ENCODE measurements around the gene KRTAP12-1.

Gene KRTAP12-1, protein sequence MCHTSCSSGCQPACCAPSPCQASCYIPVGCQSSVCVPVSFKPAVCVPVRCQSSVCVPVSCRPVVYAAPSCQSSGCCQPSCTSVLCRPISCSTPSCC

GRCh38 chr21:44681861-44682579, at the start of gene KRTAP12-1:
TSS of gene KRTAP12-1 (minus strand) at chr21:44682163. CDS start at chr21:44682123, 40 bp downstream.
- DNase-seq (ENCODE audit: low spot score), result no peak

- DNase-seq (ENCODE audit: low spot score), result no peak
Observed at GRCh38 chr21:44730951-44731579, 49.1 kb upstream of the KRTAP12-1 start.

- DNase-seq (ENCODE audit: low spot score), result no peak
Observed at GRCh38 chr21:44730028-44730395, 48.0 kb upstream of the KRTAP12-1 start.

DNA sequence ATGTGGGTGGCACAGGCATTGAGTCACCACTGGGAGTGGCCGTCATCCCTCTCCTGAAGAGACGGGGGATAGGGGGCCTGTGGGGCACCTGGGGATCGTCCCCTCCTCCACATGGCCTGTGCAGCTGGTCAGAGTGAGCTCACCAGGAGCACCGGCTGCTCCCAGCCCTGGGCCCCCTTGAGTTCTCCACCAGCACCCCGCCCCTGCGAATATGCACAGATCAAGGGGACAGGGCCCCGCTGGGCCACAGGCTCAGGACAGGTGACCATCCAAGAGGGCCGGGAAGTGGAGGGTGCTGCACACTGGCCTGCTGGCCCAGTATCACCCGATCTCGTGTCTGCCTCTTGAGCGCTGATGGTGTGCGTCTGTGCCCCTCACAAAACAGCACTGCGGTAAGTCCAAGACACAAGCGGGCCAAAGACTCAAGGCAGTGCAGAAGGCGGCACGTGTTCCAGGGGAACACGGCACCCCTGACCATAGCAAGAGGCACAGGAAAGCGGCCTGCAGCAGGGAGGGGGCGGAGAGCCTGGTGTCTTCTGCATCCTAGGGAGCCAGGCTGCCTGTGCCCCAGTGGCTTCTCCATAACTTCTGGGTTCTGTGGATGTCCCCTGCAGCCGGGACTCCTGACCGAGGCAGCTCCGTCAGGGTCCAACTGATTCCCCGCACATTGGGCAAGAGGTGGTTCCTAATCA, 47.5 kb upstream of the KRTAP12-1 start:
- DNase-seq (ENCODE audit: low spot score), result no peak

- DNase-seq (ENCODE audit: low spot score), result no peak
Observed at GRCh38 chr21:44728716-44729115, 46.8 kb upstream of the KRTAP12-1 start.

DNA sequence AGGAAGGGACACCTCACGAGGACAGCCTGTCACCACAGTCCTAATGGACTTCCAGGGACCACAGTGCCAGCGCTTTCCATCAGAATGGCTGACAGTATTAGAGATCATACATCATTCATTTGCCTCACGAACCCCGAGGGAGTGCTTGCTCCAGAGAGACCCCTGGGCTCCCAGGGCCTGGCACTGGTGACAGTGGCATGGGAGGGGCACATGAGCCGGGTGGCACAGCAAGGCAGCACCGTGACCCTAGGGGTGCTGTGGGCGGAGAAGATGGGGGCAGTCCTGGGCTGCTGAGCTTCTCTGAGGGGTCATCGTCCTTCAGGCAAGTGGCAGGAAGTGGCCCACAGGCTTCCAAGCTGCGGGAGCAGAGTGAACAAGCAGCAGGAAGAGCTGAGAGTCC, 45.8 kb upstream of the KRTAP12-1 start:
- DNase-seq (ENCODE audit: low spot score), result no peak

- no peak for DNase-seq (ENCODE audit: low spot score)
Observed at GRCh38 chr21:44727321-44727720, 45.4 kb upstream of the KRTAP12-1 start.

DNA sequence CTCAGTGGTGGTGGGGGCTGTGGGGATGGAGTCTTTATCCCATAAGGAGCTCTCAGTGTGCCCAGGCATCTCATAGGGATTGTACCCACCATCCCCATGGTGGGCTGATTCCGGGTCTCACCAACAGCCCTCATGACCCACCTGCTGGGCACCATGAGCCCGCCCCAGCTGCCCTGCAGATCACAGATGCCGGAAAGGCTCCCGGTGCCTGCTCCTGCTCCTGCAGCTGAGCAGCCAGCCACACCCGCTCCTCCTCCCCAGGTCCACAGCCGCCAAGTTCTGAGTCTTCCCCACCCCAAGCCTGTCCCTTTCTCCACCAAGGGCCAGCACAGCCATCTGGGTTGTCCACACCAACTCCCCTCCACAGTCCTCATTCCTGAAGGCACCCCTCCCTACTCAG, 44.9 kb upstream of the KRTAP12-1 start:
- DNase-seq (ENCODE audit: low spot score), result no peak

GRCh38 chr21:44724926-44725325, 43.0 kb upstream of the KRTAP12-1 start:
- no peak for DNase-seq (ENCODE audit: low spot score)

GRCh38 chr21:44724196-44724595, 42.2 kb upstream of the KRTAP12-1 start:
- DNase-seq (ENCODE audit: low spot score), result no peak

DNA sequence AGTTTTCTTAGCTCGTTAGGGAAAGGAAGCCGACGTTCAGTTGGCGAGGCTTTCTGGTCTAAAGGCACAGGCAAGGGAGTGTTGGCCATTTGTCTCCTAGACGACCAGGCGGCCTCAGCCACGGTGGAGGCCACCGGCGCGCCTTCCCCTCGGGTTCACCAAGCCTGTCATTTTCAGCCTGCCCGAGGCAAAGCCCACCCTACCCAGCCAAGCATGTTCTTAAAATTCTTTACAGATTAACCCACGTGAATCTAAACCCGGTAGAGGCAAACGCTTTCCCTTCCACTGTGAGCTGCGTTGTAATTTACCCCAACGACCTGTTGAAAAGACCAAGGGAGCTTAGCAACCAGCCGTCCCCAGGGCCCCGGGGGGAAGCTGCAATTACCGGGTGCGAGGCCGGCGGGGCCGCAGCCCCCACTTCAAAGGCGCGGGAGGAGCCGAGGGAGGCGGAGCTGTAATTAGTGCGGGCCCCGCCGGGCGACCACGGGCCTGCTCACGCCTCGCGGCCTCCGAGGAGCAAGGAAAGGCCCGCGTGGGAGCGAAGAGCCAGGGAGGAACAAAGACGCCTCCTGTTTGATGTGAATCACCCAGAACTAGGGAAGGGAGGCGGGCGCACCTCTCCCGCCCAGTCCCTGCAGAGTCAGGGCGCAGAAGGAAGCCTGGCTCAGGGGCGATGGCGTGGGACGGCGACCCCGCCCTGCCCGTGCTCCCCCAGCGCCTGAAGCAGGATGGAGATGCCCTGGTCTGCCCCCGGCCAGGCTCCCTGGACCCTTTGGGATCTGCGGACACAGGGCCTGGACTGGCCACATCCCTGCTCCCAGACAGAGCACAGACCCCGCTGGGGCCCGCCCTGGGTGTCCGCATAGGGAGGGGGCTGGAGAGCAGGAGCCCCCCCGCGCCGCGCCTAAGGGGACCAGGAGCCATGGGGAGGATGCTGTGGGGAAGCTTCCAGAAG, 41.5 kb upstream of the KRTAP12-1 start:
- DNase-seq (ENCODE audit: low spot score), result no peak

DNA sequence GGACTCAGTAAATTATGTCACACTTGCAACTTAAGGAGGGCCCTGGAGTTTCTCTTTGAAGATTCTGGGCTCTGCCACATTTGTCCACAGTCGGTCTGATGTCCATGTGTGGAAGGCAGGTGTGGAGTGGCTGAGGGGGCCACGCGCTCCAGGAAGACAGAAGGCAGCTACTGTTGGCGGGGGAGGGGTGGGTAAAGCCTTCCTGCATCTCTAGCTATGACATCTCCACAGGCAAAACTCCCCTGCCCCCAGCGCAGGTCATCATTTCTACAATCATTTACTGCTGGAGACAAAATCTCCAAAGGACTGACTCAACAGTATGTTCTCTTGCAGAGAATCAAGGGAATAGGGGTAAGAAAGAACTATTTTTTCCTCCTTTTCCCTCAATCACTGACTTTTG, 40.8 kb upstream of the KRTAP12-1 start:
- no peak for DNase-seq (ENCODE audit: low spot score)

- no peak for DNase-seq (ENCODE audit: low spot score)
Observed at GRCh38 chr21:44720170-44720569, 38.2 kb upstream of the KRTAP12-1 start.

GRCh38 chr21:44718571-44718970, 36.6 kb upstream of the KRTAP12-1 start:
- DNase-seq (ENCODE audit: low spot score), result no peak

DNA sequence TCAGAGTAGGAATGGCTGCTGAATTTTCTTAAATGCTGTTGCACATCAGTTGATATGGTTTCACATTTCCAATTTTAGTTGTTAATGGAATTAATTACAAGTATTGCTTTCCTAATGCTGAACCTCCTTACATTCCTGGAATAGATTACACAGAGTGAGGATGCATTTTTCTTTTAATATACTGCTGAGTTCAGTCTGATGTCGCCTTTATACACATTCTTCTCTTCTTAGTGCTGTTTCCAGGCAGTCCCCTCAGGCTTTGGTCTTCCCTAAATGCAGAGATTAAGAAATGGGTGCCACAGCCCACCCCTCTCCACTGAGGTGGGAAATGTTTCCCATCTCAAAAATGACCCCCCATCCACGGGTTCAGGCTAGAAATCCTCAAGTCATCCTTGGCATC, 36.1 kb upstream of the KRTAP12-1 start:
- no peak for DNase-seq (ENCODE audit: low spot score)

DNA sequence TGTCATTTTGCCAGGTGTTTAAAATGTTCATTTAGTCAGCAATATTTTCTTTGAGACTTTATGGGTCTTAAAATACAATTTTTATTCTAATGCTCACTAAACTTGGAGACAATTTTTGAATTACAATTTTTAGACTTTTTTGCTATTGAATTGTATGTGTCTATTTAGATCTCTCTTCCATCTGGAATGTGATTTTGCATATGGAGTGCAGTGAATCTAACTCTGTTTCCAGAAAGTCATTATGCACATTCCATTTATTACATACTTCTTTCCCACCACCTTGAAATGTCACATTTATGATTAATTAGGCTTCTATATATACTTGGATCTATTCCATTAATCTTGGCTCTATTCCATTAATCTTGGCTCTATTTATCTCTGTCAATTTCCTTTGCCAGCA, 35.0 kb upstream of the KRTAP12-1 start:
- no peak for DNase-seq (ENCODE audit: low spot score)

DNA sequence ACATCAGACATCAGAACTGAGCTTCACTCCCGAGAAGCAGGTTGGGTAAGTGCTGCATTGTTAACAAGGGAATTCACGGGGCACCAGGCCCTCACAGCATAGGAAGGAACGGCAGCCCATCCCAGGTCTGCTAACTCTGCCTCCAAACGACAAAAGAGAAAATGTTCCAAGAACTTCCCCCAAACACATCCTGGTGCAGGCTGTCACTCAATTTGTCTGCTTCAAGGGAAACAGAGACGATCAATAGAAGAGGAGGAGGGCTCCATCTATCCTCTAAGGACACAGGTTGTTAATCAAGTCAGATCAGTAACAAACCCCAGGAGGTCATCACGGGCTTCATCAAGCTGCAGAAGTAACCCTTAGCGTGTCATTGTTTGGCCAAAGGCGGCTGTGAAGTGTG, 32.9 kb upstream of the KRTAP12-1 start:
- no peak for DNase-seq (ENCODE audit: low spot score)

- DNase-seq (ENCODE audit: low spot score), result no peak
Observed at GRCh38 chr21:44713846-44714245, 31.9 kb upstream of the KRTAP12-1 start.

DNA sequence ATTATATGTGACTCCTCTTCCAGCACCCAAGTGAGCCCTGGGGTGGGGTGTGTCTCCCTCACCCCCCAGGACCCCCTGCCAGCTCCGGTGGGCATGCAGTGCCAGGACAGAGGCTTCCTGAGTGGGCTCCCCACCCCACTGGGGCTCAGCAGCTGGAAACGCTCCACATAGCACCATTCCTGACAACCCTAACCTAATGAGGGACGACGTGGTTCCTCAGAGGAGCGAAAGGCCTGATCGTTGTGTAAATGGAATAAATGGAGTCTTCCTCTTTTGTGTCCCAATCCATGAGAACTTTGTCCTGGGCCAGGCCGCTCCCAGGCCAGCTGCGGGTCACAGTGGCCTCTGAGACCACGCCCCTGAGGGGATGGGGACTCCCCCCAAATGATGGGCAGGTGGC, 31.2 kb upstream of the KRTAP12-1 start:
- no peak for DNase-seq (ENCODE audit: low spot score)

DNA sequence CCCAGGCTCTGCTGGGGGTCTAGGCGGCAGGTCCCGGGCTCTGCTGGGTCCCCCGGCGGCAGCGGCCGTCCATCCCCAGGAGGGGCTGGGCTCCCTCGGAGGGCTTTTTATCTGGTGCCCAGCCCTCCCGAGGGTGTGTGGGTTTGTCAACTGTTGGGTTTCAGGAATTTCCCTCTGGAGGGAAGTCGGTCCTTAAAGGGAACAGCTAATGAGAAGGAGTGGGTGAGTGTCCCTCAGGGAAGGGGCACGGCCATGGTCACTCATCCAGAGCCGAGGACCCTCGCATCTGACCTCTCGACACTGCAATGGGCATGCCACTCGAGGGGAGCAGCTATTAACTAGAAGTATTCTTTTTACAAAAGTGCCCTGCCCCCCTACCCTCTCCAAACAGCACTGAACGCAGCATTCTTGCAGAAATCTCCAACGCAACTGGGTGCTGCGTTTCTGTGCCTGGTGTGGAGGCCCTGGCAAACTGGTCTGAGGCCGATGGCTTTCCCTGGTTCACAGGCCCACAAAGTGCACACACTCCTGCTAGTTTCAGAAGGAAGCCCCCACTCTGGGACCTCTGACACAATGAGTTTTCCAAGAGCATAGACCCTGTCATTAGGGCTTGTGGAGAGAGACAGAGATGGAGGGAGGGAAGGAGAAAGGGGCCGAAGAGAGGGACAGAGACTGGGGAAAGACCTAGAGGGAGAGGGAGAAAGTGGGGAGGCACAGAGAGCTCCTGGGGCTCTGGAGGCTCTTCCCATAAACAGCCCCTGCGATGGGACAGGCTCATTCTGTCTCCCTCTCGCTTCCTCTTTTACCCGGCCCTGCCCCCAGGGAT, 30.5 kb upstream of the KRTAP12-1 start:
- DNase-seq (ENCODE audit: low spot score), result no peak

Data from kidney capillary endothelial cell (primary cell).